GM12878 (cell line): ENCODE results near the gene GNAZ. TPM values are rescaled to one million over a fixed set of nuclear protein-coding genes. Genes with fewer than 3 reads are reported as not detected.
"Not testable (repeated sequence)": the region's sequence is repeated elsewhere in the genome, so short reads cannot be mapped to it uniquely, and the experiment has no call there.

Experiments used
- ATAC-seq: fragments of 200-7000 bp; cut with Tn5 transposase; 3 replicates; pipeline ENCODE4 v1.9.1; 2020; ENCODE audit warnings: mild to moderate bottlenecking, moderate library complexity
- BruUV-seq: library from RNA; stranded (reverse); fragments of 400-500 nt; replicated peaks from 2 replicates; lab custom pipeline; 2021; lab: Mats Ljungman, UMichigan
- CTCF ChIA-PET: fragments of 300-600 bp; sonication (Branson Sonifier 250); formaldehyde crosslinking; extraction: SDS; loops from one replicate; lab custom pipeline; 2021; ENCODE audit warnings: inconsistent platforms; lab: Yijun Ruan, JAX
- POLR2A ChIA-PET: fragments of 350-600 bp; formaldehyde crosslinking; extraction: SDS; loops from one replicate; lab custom pipeline; 2021; ENCODE audit warnings: inconsistent platforms; lab: Charles Lee
- RAD21 ChIA-PET: fragments of 300-600 bp; sonication (Branson Sonifier 250); formaldehyde crosslinking; loops from one replicate; lab custom pipeline; 2023; ENCODE audit warnings: antibody characterized with exemption; ENCODE audit not compliant: unreplicated experiment; lab: Charles Lee
- SMC1A ChIA-PET: fragments of 300-600 bp; sonication (Branson Sonifier 250); formaldehyde crosslinking; loops from one replicate; lab custom pipeline; 2023; ENCODE audit not compliant: unreplicated experiment, uncharacterized antibody; lab: Charles Lee
- DNase-seq: peaks from one replicate; pipeline ENCODE4 v3.0.0-alpha.2; 2011; ENCODE audit warnings: low read depth, low spot score
- FAIRE-seq: peaks from 3 replicates; lab custom pipeline; 2011; peaks lifted over from hg19 to GRCh38; lab: Jason Lieb, UNC
- H2AFZ ChIP-seq: 2 replicates; pipeline ENCODE4 v1.6.0; 2011; ENCODE audit warnings: low read depth, low read length, control low read depth; ENCODE audit not compliant: control insufficient read depth
- H3K27ac ChIP-seq: 2 replicates; pipeline ENCODE4 v1.5.1; 2011; ENCODE audit warnings: control low read depth; ENCODE audit not compliant: control insufficient read depth, insufficient read depth
- H3K27me3 ChIP-seq, 2 experiments: replicated peaks in 1 of 2; 2 replicates each; pipeline versions ENCODE4 v1.6.0 to v1.6.1; 2011; ENCODE audit warnings: low read length in 1 of 2; ENCODE audit not compliant: control insufficient read depth in 2 of 2, insufficient read depth in 2 of 2
- H3K36me3 ChIP-seq, 2 experiments: 2 replicates each; pipeline ENCODE4 v1.5.1; 2011; ENCODE audit warnings: low read length in 1 of 2; ENCODE audit not compliant: control insufficient read depth in 2 of 2, insufficient read depth in 2 of 2
- H3K4me1 ChIP-seq: 2 replicates; pipeline ENCODE4 v1.6.1; 2011; ENCODE audit warnings: mild to moderate bottlenecking, low read length, moderate library complexity, mixed read lengths; ENCODE audit not compliant: control insufficient read depth, insufficient read depth
- H3K4me2 ChIP-seq: 2 replicates; pipeline ENCODE4 v1.6.0; 2011; ENCODE audit warnings: control low read depth; ENCODE audit not compliant: control insufficient read depth, insufficient read depth
- H3K4me3 ChIP-seq: fragments of 200-600 bp; sonication (generic); 2 replicates; pipeline ENCODE4 v1.5.1; 2016
- H3K79me2 ChIP-seq: 2 replicates; pipeline ENCODE4 v1.6.0; 2011; ENCODE audit warnings: low read length; ENCODE audit not compliant: control insufficient read depth, insufficient read depth
- H3K9ac ChIP-seq: 2 replicates; pipeline ENCODE4 v1.8.0; 2011; ENCODE audit warnings: low read length, control low read depth, mixed read lengths; ENCODE audit not compliant: control insufficient read depth, insufficient read depth
- H3K9me3 ChIP-seq: replicated peaks from 3 replicates; pipeline ENCODE4 v1.5.1; 2011; ENCODE audit warnings: mild to moderate bottlenecking, low read length; ENCODE audit not compliant: control insufficient read depth, insufficient read depth
- H4K20me1 ChIP-seq: 2 replicates; pipeline ENCODE4 v1.6.0; 2011; ENCODE audit not compliant: control insufficient read depth, insufficient read depth
- ATF3 ChIP-seq: IDR thresholded peaks from 2 replicates; pipeline ENCODE4 v1.6.1; 2011; ENCODE audit warnings: low read depth, mild to moderate bottlenecking, low read length, moderate library complexity, borderline replicate concordance; ENCODE audit errors: extremely low read depth
- CHD2 ChIP-seq: IDR thresholded peaks from 2 replicates; pipeline ENCODE4 v1.6.1; 2011; ENCODE audit warnings: low read depth, low read length, improper control_type of control experiment, borderline replicate concordance
- ELK1 ChIP-seq: IDR thresholded peaks from 2 replicates; pipeline ENCODE4 v1.6.1; 2012; ENCODE audit warnings: low read depth, low read length, improper control_type of control experiment
- HCFC1 ChIP-seq: fragments of 150-350 bp; IDR thresholded peaks from 2 replicates; pipeline ENCODE4 v1.6.1; 2014; ENCODE audit warnings: low read length
- HDAC2 ChIP-seq: fragments of 200-600 bp; sonication (generic); IDR thresholded peaks from 2 replicates; pipeline ENCODE4 v1.6.1; 2017
- NFIC ChIP-seq: IDR thresholded peaks from 2 replicates; pipeline ENCODE4 v1.6.1; 2012; ENCODE audit warnings: low read depth, mild to moderate bottlenecking, inconsistent platforms, low read length, moderate library complexity
- NR2C1 ChIP-seq: fragments of 450-650 bp; IDR thresholded peaks from 2 replicates; pipeline ENCODE4 v1.6.1; 2017; ENCODE audit warnings: antibody characterized with exemption, mild to moderate bottlenecking, moderate library complexity
- PML ChIP-seq: IDR thresholded peaks from 2 replicates; pipeline ENCODE4 v1.6.1; 2012; ENCODE audit warnings: low read length, inconsistent platforms
- POLR2AphosphoS5 ChIP-seq: IDR thresholded peaks from 2 replicates; pipeline ENCODE4 v1.6.1; 2011; ENCODE audit warnings: mild to moderate bottlenecking, low read length, inconsistent platforms
- RCOR1 ChIP-seq: conservative IDR thresholded peaks from 2 replicates; pipeline ENCODE4 v1.6.1; 2012; ENCODE audit warnings: low read depth, low read length, improper control_type of control experiment
- SMAD1 ChIP-seq: fragments of 450-650 bp; IDR thresholded peaks from 2 replicates; pipeline ENCODE4 v1.6.1; 2018; ENCODE audit warnings: mild to moderate bottlenecking, low read depth; ENCODE audit not compliant: partially characterized antibody
- SREBF2 ChIP-seq: IDR thresholded peaks from 2 replicates; pipeline ENCODE4 v1.6.1; 2012; ENCODE audit warnings: mild to moderate bottlenecking, low read length
- WGBS: methylation state at CpG from one replicate; pipeline ENCODE4 v1.1.6; 2016; ENCODE audit warnings: low lambda C conversion rate; ENCODE audit not compliant: insufficient replicate concordance, insufficient coverage; ENCODE audit errors: missing lambda C conversion rate; 5-methylcytosine and 5-hydroxymethylcytosine counted together
- in situ Hi-C: fragments of 300-500 bp; cut with MboI; formaldehyde crosslinking; loops from 9 replicates; pipeline ENCODE4 v1.14.3; 2018; ENCODE audit warnings: mixed read lengths
- intact Hi-C: fragments of 100-400 bp; cut with micrococcal nuclease; formaldehyde crosslinking; loops from one replicate; pipeline ENCODE4 v1.14.2; 2022; ENCODE audit not compliant: unreplicated experiment
- polyA plus RNA-seq, 11 experiments: library from polyadenylated mRNA; depleted of rRNA in 4 of 11; unstranded in 6 of 11; stranded (reverse) in 5 of 11; fragments of >200 nt; fragmentation: Nextera tagmentation in 4 of 11; fragmentation: Illumina TruSeq in 1 of 11; extraction: Ambion mirVana in 4 of 11; extraction: Trizol in 1 of 11; gene quantifications; 1 replicate in 1 of 11; 2 replicates in 10 of 11; pipeline versions ENCODE4 v1.2.1 to v1.2.3, GENCODE V29; 2011 to 2016; ENCODE audit warnings: inconsistent platforms in 2 of 11, missing spikeins in 2 of 11, low read depth in 1 of 11
- total RNA-seq, 4 experiments: library from RNA; depleted of rRNA in 3 of 4; stranded (reverse); fragments of >200 nt in 3 of 4; fragmentation: Illumina TruSeq in 1 of 4; extraction: Trizol in 1 of 4; gene quantifications; 2 replicates each; pipeline versions ENCODE4 v1.2.1 to v1.2.3, GENCODE V29; 2013 to 2021

The GNAZ gene
- total and polyA plus RNA-seq, 10 of the 15 experiments (the other 5 are each of a cell fraction or from before 2014, with no cell fraction given) = 0.09 to 1.0 (median 0.44) TPM; not detected in 1

- TF ChIP-seq ELK1 (no peak), ATF3 (no peak), HCFC1 (no peak), PML (no peak), NR2C1 (no peak), POLR2AphosphoS5 (no peak), CHD2 (no peak), SMAD1 (no peak), SREBF2 (no peak), RCOR1 (no peak), NFIC (no peak), HDAC2 (no peak)
These were observed 63.6 kb downstream of the GNAZ start (continued) for GRCh38 chr22:23133922-23134321.

- Histone ChIP-seq H3K9ac (peak overlapping the region; percentile 72; the same call in 1 of the 2 replicates), H3K4me1 (peaks cover 54% of the 10 kb centered on the region), H3K4me2 (peak overlapping the region; percentile 83), H2AFZ (peak overlapping the region; percentile 30), H3K27ac (peak overlapping the region; percentile 86)
- H3K27me3 ChIP-seq, H4K20me1 ChIP-seq, BruUV-seq, ATAC-seq, FAIRE-seq, H3K36me3 ChIP-seq, H3K9me3 ChIP-seq, H3K79me2 ChIP-seq, H3K4me3 ChIP-seq, POLR2A ChIA-PET, DNase-seq: not testable (repeated sequence)
- ChIA-PET RAD21 (interaction anchor here (0.6 to 2.7 kb wide), 8 partner anchors 9 to 392 kb away, joined by 3 to 27 read pairs (median 4); no protein-coding TSS in a partner anchor), SMC1A (interaction anchor here (1.5 to 4.9 kb wide), 4 partner anchors 42 to 1094 kb away, joined by 4 to 75 read pairs (median 6); partner anchors contain the start of gene BCR), CTCF (interaction anchor here (1.0 to 6.0 kb wide), 6 partner anchors 8 to 180 kb away, joined by 3 to 86 read pairs (median 8); partner anchors contain the start of gene BCR)
- intact Hi-C loops (loop anchor here (5.0 kb wide), 1 partner anchor 45 kb away; the partner anchor contains the start of gene BCR), in situ Hi-C loops (loop anchor here (10.0 kb wide), 1 partner anchor 782 kb away; no protein-coding TSS in a partner anchor)
- 15% methylated on average over 4 of the region's 4 CpGs for WGBS
These were observed 66.7 kb downstream of the GNAZ start for GRCh38 chr22:23136991-23137390.
